ENCODE results near the gene NPTN.

The NPTN gene

DNA sequence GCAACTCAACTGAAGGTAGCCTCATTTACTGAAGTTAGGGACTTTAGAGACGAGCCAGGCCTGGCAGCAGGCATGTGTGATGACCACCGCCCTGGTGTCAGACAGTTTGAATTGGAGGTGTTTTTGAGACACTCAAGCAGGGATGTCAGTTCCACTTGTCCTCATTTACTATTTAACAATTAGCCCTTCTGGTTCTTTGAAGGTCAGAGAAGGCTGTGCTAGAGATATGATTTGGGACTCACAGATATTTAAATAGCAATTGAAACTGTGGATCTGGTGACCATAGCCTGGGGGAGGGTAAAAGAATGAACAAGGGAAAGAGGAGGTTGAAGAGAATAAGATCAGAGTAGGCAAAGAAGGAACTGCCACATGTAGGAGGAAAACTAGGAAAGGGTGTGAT lies 115.6 kb downstream of the NPTN start:
- Histone ChIP-seq H3K27me3 (ENCODE audit: insufficient read depth, insufficient read length) (no peaks in the 10 kb centered on the region), H3K9ac (ENCODE audit: insufficient read length, low read depth) (no peak overlapping the region), H3K36me3 (ENCODE audit: insufficient read depth, insufficient read length, low read length) (no peaks in the 10 kb centered on the region), H3K4me3 (ENCODE audit: insufficient read length, low read depth) (no peak overlapping the region), H3K9me3 (ENCODE audit: insufficient read depth, low read length) (peaks cover 24% of the 10 kb centered on the region), H3K4me1 (ENCODE audit: insufficient read depth, insufficient read length) (no peaks in the 10 kb centered on the region)
- DNase-seq (ENCODE audit: low read depth, low spot score) = no peak
- TF ChIP-seq YY1 (IDR thresholded peaks at IDR 0.05; ENCODE audit: insufficient read depth, insufficient read length) (no peak), SUZ12 (IDR thresholded peaks at IDR 0.05; ENCODE audit: extremely low read depth, insufficient read depth, insufficient read length) (no peak), ZNF274 (IDR thresholded peaks at IDR 0.05; ENCODE audit: low read depth, low read length) (no peak)

DNA sequence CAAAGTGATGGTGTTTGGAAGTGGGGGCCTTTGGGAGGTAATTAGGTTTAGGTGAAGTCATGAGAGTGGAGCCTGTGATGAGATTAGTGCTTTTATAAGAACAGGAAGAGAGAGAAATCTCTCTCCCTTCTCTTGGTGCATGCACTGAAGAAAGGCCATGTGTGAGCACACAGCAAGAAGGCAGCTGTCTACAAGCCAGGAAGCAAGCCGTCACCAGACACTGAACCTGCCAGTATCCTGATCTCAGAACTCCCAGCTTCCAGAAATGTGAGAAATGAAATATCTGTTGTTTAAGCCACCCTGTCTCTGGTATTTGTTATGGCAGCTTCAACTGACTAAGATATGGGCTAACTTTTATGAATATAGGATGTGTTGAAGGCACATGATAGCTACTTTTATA lies 117.7 kb downstream of the NPTN start:
- H3K27me3 ChIP-seq (ENCODE audit: insufficient read depth, insufficient read length) = no peaks in the 10 kb centered on the region
- TF ChIP-seq SUZ12 (IDR thresholded peaks at IDR 0.05; ENCODE audit: extremely low read depth, insufficient read depth, insufficient read length) (no peak), YY1 (IDR thresholded peaks at IDR 0.05; ENCODE audit: insufficient read depth, insufficient read length) (no peak), ZNF274 (IDR thresholded peaks at IDR 0.05; ENCODE audit: low read depth, low read length) (no peak)
- no peaks in the 10 kb centered on the region for H3K4me1 ChIP-seq (ENCODE audit: insufficient read depth, insufficient read length)
- peaks cover 24% of the 10 kb centered on the region for H3K9me3 ChIP-seq (ENCODE audit: insufficient read depth, low read length)
- no peak overlapping the region for H3K9ac ChIP-seq (ENCODE audit: insufficient read length, low read depth)
- DNase-seq (ENCODE audit: low read depth, low spot score) = no peak
- no peaks in the 10 kb centered on the region for H3K36me3 ChIP-seq (ENCODE audit: insufficient read depth, insufficient read length, low read length)
- no peak overlapping the region for H3K4me3 ChIP-seq (ENCODE audit: insufficient read length, low read depth)
